Esophagus muscularis mucosa (tissue), 3 donors: ENCODE measurements around the gene SCYGR8.

ENCODE experiments used
- CTCF ChIP-seq, 3 experiments: fragments of 200-600 bp in 2 of 3; fragments of 450-650 bp in 1 of 3; sonication (generic) in 2 of 3; IDR thresholded peaks; one replicate each; pipeline ENCODE4 v1.5.1; 2017 to 2019; ENCODE audit warnings: antibody characterized with exemption in 3 of 3, mild to moderate bottlenecking in 2 of 3, moderate library complexity in 1 of 3
- POLR2AphosphoS5 ChIP-seq, 2 donors: sonication (generic); formaldehyde crosslinking; IDR thresholded peaks; one replicate each; pipeline ENCODE4 v1.6.1; 2017; ENCODE audit warnings: antibody characterized with exemption in 2 of 2

DNA sequence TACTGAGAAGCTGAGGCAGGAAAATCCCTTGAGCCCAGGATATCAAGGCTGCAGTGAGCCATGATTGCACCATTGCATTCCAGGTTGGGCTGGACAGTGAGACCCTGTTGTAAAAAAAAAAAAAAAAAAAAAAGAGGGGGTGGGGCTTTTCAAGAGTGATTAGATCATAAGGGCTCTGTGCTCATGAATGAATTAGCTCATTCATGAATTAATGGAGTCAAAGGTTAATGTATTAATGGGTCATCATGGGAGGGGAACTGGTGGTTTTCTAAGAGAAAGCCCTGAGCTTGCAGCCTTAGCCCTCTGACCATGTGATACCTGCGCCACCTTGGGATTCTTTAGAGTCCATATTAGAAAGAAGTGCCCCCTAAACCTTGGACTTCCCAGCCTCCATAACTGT lies 32.4 kb upstream of the SCYGR8 start:
- TF ChIP-seq POLR2AphosphoS5 (IDR thresholded peaks at IDR 0.05) (no peak), CTCF (IDR thresholded peaks at IDR 0.05) (no peak)
